Omental fat pad (tissue), 4 donors: Measurements from ENCODE around the gene CALCOCO1. TPM values are rescaled to one million over a fixed set of nuclear protein-coding genes. Genes with fewer than 3 reads are reported as not detected.
"Not testable (repeated sequence)": the region's sequence is repeated elsewhere in the genome, so short reads cannot be mapped to it uniquely, and the experiment has no call there.

Source experiments
- ATAC-seq: fragments of 150-250 bp; one replicate; pipeline ENCODE4 v1.9.1; 2016; ENCODE audit warnings: mild to moderate bottlenecking, moderate library complexity; ENCODE audit not compliant: low FRiP score
- DNase-seq: peaks from one replicate; pipeline ENCODE4 v3.0.0-alpha.2; 2019; ENCODE audit warnings: low spot score
- total RNA-seq, 4 donors: library from RNA; depleted of rRNA; stranded (reverse); fragments of >200 nt; gene quantifications; one replicate each; pipeline ENCODE4 v1.1.0, GENCODE V29; 2016
- TF ChIP-seq, protein P1 (sequence below), 3 donors: fragments of 450-650 bp; IDR thresholded peaks; one replicate each; pipeline ENCODE4 v1.5.1; 2016 to 2017; ENCODE audit warnings: antibody characterized with exemption in 3 of 3, mild to moderate bottlenecking in 3 of 3, moderate library complexity in 2 of 3

CALCOCO1 gene
- total RNA-seq, 4 donors from 2014 or later, result 183 to 262 (median 242) TPM

DNA sequence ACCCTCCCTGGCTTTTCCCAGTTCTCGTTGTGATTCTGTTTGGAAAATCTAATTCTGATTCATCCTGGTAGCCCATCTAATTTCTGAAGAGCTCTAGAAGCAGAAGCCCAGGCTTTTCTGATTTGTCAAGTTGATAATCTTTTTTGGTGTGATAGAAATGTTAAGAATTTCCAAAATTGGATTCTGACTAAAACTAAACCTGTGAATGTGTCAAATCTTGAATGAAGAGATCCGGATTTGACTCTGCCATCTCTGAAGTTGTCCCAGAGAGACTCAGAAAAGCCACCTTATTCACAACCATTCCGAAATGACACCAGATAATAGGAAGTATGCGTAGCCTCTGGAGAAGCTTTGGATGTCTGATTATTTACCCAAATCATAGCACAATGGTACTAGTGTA is 37.4 kb upstream of the CALCOCO1 start:
- DNase-seq (no peak), ATAC-seq (no peak)
- TF ChIP-seq, protein P1, sequence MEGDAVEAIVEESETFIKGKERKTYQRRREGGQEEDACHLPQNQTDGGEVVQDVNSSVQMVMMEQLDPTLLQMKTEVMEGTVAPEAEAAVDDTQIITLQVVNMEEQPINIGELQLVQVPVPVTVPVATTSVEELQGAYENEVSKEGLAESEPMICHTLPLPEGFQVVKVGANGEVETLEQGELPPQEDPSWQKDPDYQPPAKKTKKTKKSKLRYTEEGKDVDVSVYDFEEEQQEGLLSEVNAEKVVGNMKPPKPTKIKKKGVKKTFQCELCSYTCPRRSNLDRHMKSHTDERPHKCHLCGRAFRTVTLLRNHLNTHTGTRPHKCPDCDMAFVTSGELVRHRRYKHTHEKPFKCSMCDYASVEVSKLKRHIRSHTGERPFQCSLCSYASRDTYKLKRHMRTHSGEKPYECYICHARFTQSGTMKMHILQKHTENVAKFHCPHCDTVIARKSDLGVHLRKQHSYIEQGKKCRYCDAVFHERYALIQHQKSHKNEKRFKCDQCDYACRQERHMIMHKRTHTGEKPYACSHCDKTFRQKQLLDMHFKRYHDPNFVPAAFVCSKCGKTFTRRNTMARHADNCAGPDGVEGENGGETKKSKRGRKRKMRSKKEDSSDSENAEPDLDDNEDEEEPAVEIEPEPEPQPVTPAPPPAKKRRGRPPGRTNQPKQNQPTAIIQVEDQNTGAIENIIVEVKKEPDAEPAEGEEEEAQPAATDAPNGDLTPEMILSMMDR (IDR thresholded peaks at IDR 0.05), result no peak

DNA sequence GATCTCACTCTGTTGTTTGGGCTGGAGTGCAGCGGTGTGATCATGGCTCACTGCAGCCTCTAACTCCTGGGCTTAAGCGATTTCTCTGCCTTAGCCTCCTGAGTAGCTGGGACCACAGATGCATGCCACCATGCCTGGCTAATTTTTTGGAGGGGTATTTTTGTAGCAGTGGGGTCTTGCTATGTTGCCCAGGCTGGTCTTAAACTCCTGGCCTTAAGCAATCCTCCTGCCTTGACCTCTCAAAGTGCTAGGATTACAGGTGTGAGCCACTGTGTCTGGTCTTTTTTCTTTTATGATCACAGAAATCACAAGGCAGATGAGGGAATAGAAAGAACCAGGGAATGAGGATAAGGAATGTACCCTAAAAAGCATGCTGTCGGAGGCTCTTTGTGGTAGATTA is 35.5 kb upstream of the CALCOCO1 start:
- not testable (repeated sequence) for ATAC-seq

DNA sequence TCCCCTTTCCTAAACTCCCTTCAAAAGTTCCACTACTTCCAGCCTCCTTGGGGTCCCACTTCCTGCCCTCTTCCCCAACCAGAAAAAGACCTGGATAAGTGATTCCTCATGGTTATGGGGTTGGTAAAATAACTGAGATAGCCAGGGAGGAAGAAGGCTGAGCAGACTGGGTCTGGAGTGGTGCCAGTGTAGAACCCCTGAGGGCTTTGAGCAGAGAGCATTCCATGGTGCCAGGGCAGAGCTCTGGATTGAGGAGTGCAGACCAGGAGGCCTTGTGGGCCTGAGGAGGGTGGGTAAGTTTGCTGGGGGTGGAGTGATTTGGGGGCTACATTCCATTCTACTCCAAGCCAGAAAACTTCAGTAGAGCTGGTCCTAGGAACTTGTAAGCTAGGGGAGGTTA is 34.1 kb upstream of the CALCOCO1 start:
- TF ChIP-seq, protein P1 (IDR thresholded peaks at IDR 0.05), result no peak
- DNase-seq, result no peak

More for the DNA sequence above, 35.5 kb upstream of the CALCOCO1 start:
- not testable (repeated sequence) for DNase-seq

DNA sequence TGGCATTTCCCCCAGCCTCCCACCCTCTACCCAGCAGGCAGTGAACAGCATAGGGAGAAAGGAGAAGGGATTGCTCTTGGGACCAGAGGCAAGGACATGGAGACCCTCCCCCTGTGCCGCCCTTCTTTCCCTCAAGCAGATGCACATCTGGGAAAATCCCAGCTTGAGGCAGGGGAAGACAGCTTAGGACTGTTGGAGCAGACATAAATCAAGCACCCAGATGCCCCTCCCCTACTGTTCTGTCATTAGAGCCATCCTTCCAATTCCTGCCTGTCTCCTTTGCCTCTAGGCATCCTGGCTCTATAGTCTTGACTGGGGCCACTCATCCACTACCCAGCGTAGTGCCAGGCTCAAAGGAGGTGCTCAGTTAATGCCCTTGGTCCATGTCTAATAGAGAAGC is 32.0 kb upstream of the CALCOCO1 start:
- TF ChIP-seq, protein P1 (IDR thresholded peaks at IDR 0.05), result no peak
- no peak for DNase-seq
- no peak for ATAC-seq

More for the DNA sequence above, 34.1 kb upstream of the CALCOCO1 start:
- ATAC-seq, result no peak

DNA sequence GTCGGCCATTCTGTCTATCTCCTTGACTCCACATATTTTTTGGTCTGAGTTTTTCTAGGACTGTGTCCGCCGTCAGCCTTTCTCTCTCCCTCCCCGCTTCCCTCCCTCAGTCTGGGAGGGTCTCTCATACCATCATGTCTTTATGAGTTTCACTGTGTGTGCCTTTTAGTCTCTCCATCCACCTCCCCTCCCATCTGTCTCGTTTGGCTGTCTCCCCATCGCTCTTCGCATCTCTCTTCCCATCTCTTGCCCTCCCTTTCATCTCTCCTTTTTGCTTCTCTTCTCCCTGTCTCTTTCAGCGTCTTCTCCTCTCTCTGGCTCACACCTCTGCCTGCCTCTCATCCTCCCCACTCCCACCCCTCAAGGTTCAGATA is 31.5 kb upstream of the CALCOCO1 start:
- TF ChIP-seq, protein P1 (IDR thresholded peaks at IDR 0.05), result no peak
- DNase-seq (no peak), ATAC-seq (no peak)

DNA sequence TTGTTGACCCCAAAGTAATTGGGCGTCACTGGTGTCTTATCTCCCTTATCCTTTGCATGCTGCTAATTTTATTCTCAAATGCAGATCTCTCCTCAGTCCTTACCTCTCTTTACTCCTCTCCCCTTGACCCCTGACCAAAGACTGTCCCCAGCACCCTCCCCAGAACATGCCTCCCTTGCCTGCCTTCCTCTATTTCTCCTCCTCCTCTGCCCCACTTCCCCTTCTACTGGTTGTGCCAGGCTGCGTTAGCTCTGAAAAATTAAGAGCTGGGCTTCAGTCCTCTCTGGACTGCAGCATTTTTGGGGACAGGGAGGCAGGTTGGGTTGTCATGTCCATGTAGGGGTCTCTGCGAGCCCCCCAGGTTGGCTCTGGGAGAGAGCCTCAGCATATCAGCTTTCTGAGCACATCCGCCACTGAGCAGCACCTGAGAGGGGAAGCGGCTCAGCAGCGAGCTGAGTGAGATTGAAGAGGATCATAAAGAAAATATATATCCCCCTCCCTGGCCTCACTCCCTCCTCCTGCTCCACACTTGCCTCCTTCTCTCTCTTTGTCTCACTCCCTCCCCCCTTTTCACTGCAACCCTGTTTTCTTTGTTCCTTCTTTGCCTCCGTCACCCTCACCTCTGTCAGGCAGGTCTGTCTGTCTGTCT is 31.0 kb upstream of the CALCOCO1 start:
- TF ChIP-seq, protein P1 (IDR thresholded peaks at IDR 0.05), result no peak
- no peak for ATAC-seq
- DNase-seq, result no peak

DNA sequence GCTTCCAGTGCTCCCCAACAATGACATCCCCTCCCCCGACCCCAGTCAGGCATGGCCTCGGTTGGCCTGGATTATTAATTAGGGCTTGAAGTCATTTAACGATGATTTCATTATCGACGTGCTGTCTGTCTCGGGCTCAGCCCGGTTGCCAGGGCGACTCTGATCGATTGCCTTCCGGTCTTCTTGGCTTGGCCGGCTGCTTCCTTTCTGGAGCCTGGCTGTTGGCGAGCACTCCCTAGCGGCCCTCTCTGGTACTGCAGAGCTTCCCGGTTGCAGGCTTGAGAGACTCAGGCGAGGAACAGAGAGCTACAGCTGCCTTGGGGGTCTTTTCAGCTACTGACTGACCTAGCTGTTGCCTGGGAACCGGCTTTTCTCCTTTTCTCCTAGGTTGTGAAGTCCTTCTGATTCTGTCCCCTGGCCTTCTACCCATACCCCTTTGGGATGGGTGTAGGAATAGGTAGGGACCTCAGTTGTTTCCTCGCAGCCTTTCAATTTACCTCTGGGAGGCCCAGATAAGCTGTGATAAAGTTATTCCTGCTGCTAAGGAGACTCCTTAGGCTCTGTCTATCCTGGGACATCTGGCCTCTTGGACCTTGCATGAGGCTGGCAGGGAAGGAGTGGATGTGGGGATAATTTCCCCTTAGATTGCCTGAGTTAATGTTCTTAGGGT is 30.0 kb upstream of the CALCOCO1 start:
- ATAC-seq (no peak), DNase-seq (peak; percentile 79)
- TF ChIP-seq, protein P1 (IDR thresholded peaks at IDR 0.05), result peak in 2 of 3 donors; percentile 4 to 12
